Fibroblast of villous mesenchyme (primary cell): Measurements from ENCODE around the gene RELB. TPM values are rescaled to one million over a fixed set of nuclear protein-coding genes. Genes with fewer than 3 reads are reported as not detected.
A peak's percentile ranks its signal among the peaks of the same experiment; 100 is the strongest.

Experiments
- DNase-seq: peaks from one replicate; pipeline ENCODE4 v3.0.0-alpha.2; 2010; ENCODE audit warnings: low read depth
- H3K4me3 ChIP-seq: 2 replicates; pipeline ENCODE4 v1.5.1; 2011; ENCODE audit warnings: low read depth, mild to moderate bottlenecking, low read length
- total RNA-seq: library from RNA; depleted of rRNA; stranded (reverse); fragments of >200 nt; gene quantifications from 2 replicates; pipeline ENCODE4 v1.2.3, GENCODE V29; 2012
- TF ChIP-seq, protein P1 (sequence below): IDR thresholded peaks from 2 replicates; pipeline ENCODE4 v1.5.1; 2012; ENCODE audit warnings: low read depth, mild to moderate bottlenecking, low read length; ENCODE audit not compliant: insufficient read depth

RELB gene
- total RNA-seq, 1 donor: 13.8 TPM

DNA sequence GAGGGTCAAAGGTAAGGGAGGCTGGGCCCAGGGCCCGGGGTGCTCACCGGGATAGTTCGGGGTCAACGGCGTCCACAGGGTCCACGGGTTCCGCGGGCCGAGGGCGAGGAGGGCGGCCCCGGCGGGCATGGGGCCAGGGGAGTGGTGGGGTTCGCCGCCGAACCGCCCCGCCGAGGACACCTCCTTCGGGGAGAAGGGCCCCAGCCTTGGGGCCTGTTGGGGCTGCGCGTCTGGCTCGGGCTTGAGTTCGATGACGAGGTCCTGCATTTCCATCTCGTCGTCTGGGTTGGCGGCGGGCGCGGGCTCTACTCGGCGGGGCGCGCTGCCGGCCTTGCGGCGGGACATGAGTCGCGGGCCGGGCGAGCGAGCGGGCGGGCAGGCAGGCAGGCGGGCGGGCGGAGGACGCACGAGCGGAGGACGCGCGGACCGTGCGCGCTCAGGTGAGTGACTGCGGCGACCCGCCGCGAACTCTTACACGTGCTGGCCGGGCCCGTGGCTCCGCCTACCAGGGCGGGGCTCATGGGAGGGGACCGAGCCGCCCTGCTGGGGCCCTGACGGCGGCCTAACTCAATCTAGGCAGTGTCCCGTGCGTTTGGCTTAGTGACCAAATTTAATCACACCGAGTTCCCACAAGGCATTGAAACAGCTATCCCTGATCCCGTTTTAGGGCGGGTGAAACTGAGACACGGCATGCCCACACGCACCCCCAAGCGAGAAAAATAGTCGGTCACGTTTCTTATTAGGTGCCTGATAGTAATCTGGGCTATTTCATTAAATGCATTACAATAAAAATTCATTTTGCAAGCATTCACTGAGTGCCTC, 75.0 kb downstream of the RELB start, which contains the start of gene ZNF296:
ZNF296 (minus strand) TSS at position 450 of the 822 bp plus-strand sequence; CDS start at position 345, 105 bp downstream.
- TF ChIP-seq, protein P1, sequence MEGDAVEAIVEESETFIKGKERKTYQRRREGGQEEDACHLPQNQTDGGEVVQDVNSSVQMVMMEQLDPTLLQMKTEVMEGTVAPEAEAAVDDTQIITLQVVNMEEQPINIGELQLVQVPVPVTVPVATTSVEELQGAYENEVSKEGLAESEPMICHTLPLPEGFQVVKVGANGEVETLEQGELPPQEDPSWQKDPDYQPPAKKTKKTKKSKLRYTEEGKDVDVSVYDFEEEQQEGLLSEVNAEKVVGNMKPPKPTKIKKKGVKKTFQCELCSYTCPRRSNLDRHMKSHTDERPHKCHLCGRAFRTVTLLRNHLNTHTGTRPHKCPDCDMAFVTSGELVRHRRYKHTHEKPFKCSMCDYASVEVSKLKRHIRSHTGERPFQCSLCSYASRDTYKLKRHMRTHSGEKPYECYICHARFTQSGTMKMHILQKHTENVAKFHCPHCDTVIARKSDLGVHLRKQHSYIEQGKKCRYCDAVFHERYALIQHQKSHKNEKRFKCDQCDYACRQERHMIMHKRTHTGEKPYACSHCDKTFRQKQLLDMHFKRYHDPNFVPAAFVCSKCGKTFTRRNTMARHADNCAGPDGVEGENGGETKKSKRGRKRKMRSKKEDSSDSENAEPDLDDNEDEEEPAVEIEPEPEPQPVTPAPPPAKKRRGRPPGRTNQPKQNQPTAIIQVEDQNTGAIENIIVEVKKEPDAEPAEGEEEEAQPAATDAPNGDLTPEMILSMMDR: no peak
- DNase-seq: peak; percentile 34
- H3K4me3 ChIP-seq: peak within 1 kb of the TSS; percentile 65

DNA sequence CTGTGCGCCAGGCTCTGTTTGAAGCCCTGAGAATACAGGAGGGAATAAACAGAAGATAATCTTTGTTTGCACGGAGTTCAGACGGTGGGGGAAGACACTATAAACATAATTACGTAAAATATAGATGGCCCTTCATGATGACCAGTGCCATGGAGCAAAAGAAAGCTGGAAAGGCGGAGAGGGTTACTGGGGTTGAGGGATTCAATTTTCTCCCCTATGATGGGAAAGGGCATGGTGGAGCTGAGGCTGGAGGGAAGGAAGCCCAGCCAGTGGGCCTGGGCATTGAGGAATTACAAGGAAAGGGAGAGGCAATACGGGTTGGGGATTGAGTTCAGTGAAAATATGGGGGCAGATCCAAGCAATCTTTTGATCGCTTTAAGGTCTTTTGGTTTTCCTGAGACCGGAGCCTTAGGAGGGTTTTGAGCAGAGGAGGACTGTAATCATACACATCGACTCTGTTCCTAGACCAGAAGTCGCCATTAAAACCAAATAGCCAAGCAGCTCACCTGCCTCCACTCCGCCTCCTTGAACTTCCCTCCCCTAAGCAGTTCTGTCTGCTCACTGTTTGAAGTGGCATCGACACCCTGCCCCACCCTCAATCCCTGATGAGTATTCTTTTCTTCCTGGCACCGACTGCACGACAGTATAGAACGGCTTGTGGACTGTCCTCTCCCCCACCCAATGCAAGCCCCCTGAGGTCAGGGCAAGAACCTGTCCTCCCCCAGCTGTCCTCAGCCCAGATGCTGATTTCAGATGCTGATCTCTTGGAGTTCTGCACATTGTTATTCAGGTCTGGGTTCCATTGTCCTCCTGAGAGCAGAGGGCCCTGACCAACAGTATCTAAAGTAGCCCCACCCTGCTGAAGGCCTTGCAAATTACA, 75.8 kb downstream of the RELB start:
- DNase-seq: no peak
- TF ChIP-seq, protein P1: no peak
- H3K4me3 ChIP-seq: peak overlapping the region; percentile 65

DNA sequence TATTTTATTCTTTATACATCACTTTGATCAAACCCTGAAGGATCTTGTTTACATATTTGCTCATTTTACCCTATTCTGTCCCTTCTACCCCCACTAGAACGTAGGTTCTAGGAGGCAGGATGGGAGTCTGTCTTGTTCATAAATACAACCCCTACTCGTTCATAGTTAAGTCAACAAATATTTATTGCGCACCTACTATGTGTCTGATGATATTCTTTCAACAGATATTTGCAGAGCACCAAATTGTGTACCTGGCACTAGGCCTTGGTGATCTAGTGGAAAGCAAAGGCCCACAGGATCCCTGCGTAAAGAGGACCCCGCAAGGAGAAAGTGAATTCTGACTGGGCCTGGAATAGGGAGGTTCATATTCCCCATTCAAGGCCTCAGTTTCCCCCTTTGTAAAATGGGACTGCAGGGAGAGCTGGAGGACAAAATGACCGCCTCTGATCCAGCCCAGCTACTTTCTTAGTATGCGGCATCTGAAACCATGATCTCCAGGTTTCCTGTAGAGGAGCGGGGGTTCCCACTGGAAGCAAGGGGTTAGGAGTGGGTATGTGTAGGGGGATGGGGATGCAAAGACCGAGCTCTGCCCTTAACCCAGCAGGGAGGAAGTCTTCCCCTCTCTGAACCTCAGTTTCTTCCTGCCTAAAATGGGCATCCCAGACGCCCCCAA, 77.3 kb downstream of the RELB start:
- peak overlapping the region; percentile 97 for H3K4me3 ChIP-seq
- no peak for DNase-seq
- TF ChIP-seq, protein P1: no peak

DNA sequence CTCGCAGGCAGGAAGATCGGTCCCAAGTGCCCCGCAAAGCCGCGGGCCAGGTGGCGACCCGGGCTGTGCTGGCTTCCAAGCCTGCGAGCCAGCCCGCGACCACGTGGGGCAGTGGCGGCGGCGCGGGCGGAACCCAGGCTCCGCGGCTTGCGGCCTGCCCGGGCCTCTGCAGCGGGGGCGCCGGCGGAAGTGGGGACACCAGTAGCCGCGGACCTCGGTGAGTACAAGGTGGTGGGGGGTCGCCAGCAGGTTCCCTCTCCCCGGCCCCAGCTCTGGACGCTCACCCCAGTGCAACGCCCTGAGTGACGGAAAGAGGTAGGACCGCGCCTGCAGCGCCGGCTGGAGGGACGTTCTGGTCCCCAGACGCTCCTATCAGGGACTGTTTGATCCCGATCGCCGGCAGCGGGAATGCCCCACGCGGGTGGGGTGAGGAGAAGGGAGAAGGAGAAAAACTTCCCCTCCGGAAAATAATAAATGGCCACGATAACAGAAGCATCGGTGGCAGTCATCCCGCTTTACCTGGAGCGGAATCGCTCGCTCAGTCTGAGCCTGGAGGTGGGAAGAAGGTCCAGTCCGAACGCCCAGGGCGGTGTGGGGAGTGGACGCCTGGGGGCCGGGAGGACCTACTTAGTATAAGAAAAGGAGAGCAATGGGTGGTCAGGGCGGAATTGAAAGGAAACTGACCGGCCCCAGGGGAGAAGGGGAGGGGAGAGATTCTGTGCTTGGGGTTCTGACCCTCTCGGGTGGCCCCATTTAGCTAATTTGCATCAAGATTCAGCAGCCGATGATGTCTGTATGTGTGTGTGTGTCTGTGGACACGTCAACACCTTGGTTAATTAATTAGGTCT, 78.0 kb downstream of the RELB start, which contains the start of gene GEMIN7:
GEMIN7 (plus strand) TSS at position 198 of the 848 bp plus-strand sequence. CDS start 10,855 bp downstream, outside the sequence.
- H3K4me3 ChIP-seq: peak within 1 kb of the TSS; percentile 97
- DNase-seq: peak; percentile 74
- TF ChIP-seq, protein P1: no peak

DNA sequence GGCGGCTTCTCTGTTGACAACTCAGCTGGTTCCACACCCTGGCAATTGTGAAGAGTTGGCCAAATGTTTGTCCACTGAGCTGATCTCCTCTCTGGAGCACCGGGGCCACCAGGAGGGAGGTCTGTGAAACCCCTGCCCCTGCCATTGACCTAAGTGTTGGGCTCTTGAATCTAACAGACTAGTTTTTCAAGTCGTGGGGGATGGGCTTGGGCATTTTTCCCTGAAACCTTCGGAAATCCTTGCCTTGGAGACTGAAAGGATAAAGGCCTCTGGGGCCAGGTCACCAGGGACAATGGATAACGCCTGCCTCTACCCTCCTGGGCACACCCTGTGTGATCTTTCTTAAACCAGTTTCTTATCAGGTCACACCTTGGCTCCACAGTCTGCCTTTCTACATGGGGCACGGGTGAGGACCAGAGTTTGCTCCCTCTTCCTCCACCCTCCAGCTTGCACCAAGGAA, 78.7 kb downstream of the RELB start:
- TF ChIP-seq, protein P1: no peak
- DNase-seq: no peak
- H3K4me3 ChIP-seq: peak overlapping the region; percentile 97
